GM12872 (cell line): ENCODE results near the gene ELOVL7.
A peak's percentile ranks its signal among the peaks of the same experiment; 100 is the strongest.

ENCODE experiments used
- CTCF ChIP-seq: IDR thresholded peaks from 3 replicates; pipeline ENCODE4 v1.5.1; 2011; ENCODE audit warnings: low read depth, mild to moderate bottlenecking, low read length, moderate library complexity; ENCODE audit not compliant: insufficient read depth

Gene ELOVL7

GRCh38 chr5:60843936-60844905 is at the start of gene ELOVL7:
Gene ELOVL7 (minus strand): TSS chr5:60844269. CDS start chr5:60787397, 56,872 bp downstream.
- TF ChIP-seq CTCF: peak; percentile 45; the same call in 2 of the 3 replicates

GRCh38 chr5:60893521-60893920 is 49.5 kb upstream of the ELOVL7 start:
- TF ChIP-seq CTCF: no peak

- no peak for TF ChIP-seq CTCF
These were observed 47.6 kb upstream of the ELOVL7 start for GRCh38 chr5:60891667-60892066.

- TF ChIP-seq CTCF: no peak
These were observed 44.4 kb upstream of the ELOVL7 start for GRCh38 chr5:60888359-60889061.

- no peak for TF ChIP-seq CTCF
These were observed 43.7 kb upstream of the ELOVL7 start for GRCh38 chr5:60887746-60888145.

DNA sequence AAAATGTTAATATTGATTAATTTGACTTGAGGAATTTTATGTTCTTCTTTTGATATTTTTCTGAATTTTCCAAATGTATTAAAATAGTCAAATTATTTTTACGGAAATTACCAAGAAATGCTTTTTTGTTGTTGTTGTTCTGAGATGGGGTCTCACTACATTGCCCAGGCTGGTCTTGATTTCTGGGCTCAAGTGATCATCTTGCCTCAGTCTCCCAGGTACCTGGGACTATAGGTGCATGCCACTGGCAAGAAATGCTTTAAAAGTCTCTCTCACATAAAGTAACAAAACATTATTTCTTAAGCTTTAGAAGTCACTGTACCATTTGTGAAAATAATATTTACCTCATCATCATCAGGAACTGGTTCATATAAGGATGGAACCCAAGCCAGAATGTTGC is 43.0 kb upstream of the ELOVL7 start:
- no peak for TF ChIP-seq CTCF

- no peak for TF ChIP-seq CTCF
These were observed 42.1 kb upstream of the ELOVL7 start for GRCh38 chr5:60886158-60886557.
